K562 (cell line): ENCODE data around the gene LAMA2. TPM values are rescaled to one million over a fixed set of nuclear protein-coding genes. Genes with fewer than 3 reads are reported as not detected.

ENCODE experiments used
- ATAC-seq: fragments of 200-7000 bp; cut with Tn5 transposase; 3 replicates; pipeline ENCODE4 v1.9.1; 2020; ENCODE audit warnings: moderate library complexity
- BruUV-seq: library from RNA; stranded (reverse); fragments of 400-500 nt; replicated peaks from 2 replicates; lab custom pipeline; 2021; lab: Mats Ljungman, UMichigan
- CTCF ChIA-PET: fragments of 300-600 bp; formaldehyde crosslinking; extraction: SDS; loops from one replicate; lab custom pipeline; 2021; ENCODE audit warnings: low intra/inter-chr PET ratio; lab: Yijun Ruan, JAX
- POLR2A ChIA-PET: fragments of 300-600, 350-650 bp; sonication (Branson Sonifier 250); formaldehyde crosslinking; extraction: SDS; loops from one replicate; lab custom pipeline; 2021; ENCODE audit warnings: antibody characterized with exemption, inconsistent platforms; lab: Yijun Ruan, JAX
- DNase-seq, 4 experiments: peaks; one replicate each; pipeline versions ENCODE4 v3.0.0 to v3.0.0-alpha.2; 2011 to 2018; ENCODE audit warnings: low spot score in 3 of 4, mixed read lengths in 3 of 4; ENCODE audit errors: extremely low read depth in 1 of 4
- FAIRE-seq: peaks from 2 replicates; lab custom pipeline; 2011; peaks lifted over from hg19 to GRCh38; lab: Jason Lieb, UNC
- H2AFZ ChIP-seq: 2 replicates; pipeline ENCODE4 v1.6.0; 2011; ENCODE audit warnings: low read depth, low read length, control low read depth, inconsistent platforms
- H3K27ac ChIP-seq: fragments of 200-600 bp; 3 replicates; pipeline ENCODE4 v1.8.0; 2011; ENCODE audit warnings: low read depth, mild to moderate bottlenecking, control low read depth, inconsistent platforms, low read length, moderate library complexity, mixed read lengths; ENCODE audit errors: extremely low read depth
- H3K27me3 ChIP-seq, 2 experiments: fragments of 300-600 bp in 1 of 2; 2 replicates in 1 of 2; 3 replicates in 1 of 2; pipeline versions ENCODE4 v1.6.0 to v1.8.0; 2011; ENCODE audit warnings: inconsistent platforms in 2 of 2, low read length in 2 of 2, mild to moderate bottlenecking in 1 of 2, mixed read lengths in 1 of 2, moderate library complexity in 1 of 2; ENCODE audit not compliant: control insufficient read depth in 2 of 2, insufficient read depth in 2 of 2
- H3K36me3 ChIP-seq: fragments of 300-600 bp; 3 replicates; pipeline ENCODE4 v1.8.0; 2011; ENCODE audit warnings: mild to moderate bottlenecking, low read length, inconsistent platforms; ENCODE audit not compliant: control insufficient read depth, insufficient read depth
- H3K4me1 ChIP-seq, 2 experiments: fragments of 200-600 bp in 1 of 2; replicated peaks in 1 of 2; 2 replicates in 1 of 2; 3 replicates in 1 of 2; pipeline versions ENCODE4 v1.5.1 to v1.8.0; 2011; ENCODE audit warnings: inconsistent platforms in 2 of 2, low read length in 2 of 2, mild to moderate bottlenecking in 1 of 2, mixed read lengths in 1 of 2, moderate library complexity in 1 of 2; ENCODE audit not compliant: control insufficient read depth in 2 of 2, insufficient read depth in 2 of 2
- H3K4me2 ChIP-seq: 2 replicates; pipeline ENCODE4 v1.6.1; 2011; ENCODE audit warnings: low read length, control low read depth, inconsistent platforms, mixed read lengths; ENCODE audit not compliant: insufficient read depth
- H3K4me3 ChIP-seq: fragments of 200-600 bp; sonication (generic), shearing (Covaris generic); 2 replicates; pipeline ENCODE4 v1.5.1; 2016; ENCODE audit warnings: control low read depth, inconsistent platforms
- H3K79me2 ChIP-seq: fragments of 200-600 bp; 3 replicates; pipeline ENCODE4 v1.8.0; 2011; ENCODE audit warnings: low read length, inconsistent platforms; ENCODE audit not compliant: control insufficient read depth, insufficient read depth
- H3K9ac ChIP-seq, 2 experiments: 2 replicates each; pipeline versions ENCODE4 v1.6.0 to v1.6.1; 2011; ENCODE audit warnings: low read depth in 2 of 2, low read length in 2 of 2, control low read depth in 1 of 2, inconsistent platforms in 1 of 2, mild to moderate bottlenecking in 1 of 2, mixed read lengths in 1 of 2; ENCODE audit not compliant: insufficient read depth in 1 of 2
- H3K9me1 ChIP-seq: one replicate; pipeline ENCODE4 v1.6.0; 2011; ENCODE audit warnings: inconsistent platforms, mild to moderate bottlenecking, low read length, moderate library complexity; ENCODE audit not compliant: control insufficient read depth, insufficient read depth
- H3K9me3 ChIP-seq: replicated peaks from 2 replicates; pipeline ENCODE4 v1.5.1; 2011; ENCODE audit warnings: low read depth, low read length, inconsistent platforms; ENCODE audit not compliant: control insufficient read depth, insufficient read depth
- H4K20me1 ChIP-seq: replicated peaks from 2 replicates; pipeline ENCODE4 v1.6.1; 2011; ENCODE audit warnings: low read length, inconsistent platforms, mixed read lengths; ENCODE audit not compliant: control insufficient read depth, insufficient read depth
- ETV6 ChIP-seq, 3 experiments: fragments of 150-350 bp in 1 of 3; sonication (generic) in 1 of 3; formaldehyde crosslinking in 1 of 3; IDR thresholded peaks; 2 replicates each; pipeline versions ENCODE4 v1.6.1 to v1.8.0; 2014 to 2022; ENCODE audit warnings: borderline replicate concordance in 2 of 3, low read depth in 2 of 3, antibody characterized with exemption in 1 of 3, low read length in 1 of 3, mild to moderate bottlenecking in 1 of 3, missing genetic modification reagents in 1 of 3
- FOXJ2 ChIP-seq: fragments of 200-800 bp; sonication (Bioruptor generic); IDR thresholded peaks from 2 replicates; pipeline ENCODE4 v1.6.1; 2016; ENCODE audit warnings: missing genetic modification characterization, missing compliant biosample characterization
- HCFC1 ChIP-seq: IDR thresholded peaks from 2 replicates; pipeline ENCODE4 v1.6.1; 2012; ENCODE audit warnings: low read depth, low read length, improper control_type of control experiment
- MTA3 ChIP-seq: fragments of 450-650 bp; formaldehyde crosslinking; IDR thresholded peaks from 2 replicates; pipeline ENCODE4 v1.6.1; 2017; ENCODE audit warnings: mild to moderate bottlenecking, borderline replicate concordance
- PBX2 ChIP-seq, 2 experiments: IDR thresholded peaks in 1 of 2; conservative IDR thresholded peaks in 1 of 2; 2 replicates each; pipeline ENCODE4 v1.6.1; 2016; ENCODE audit warnings: low read depth in 2 of 2, mild to moderate bottlenecking in 1 of 2, missing compliant biosample characterization in 1 of 2, missing genetic modification characterization in 1 of 2, moderate library complexity in 1 of 2
- STAT5A ChIP-seq: IDR thresholded peaks from 2 replicates; pipeline ENCODE4 v1.6.1; 2012; ENCODE audit warnings: low read length, inconsistent platforms, borderline replicate concordance
- TBP ChIP-seq: optimal IDR thresholded peaks from 2 replicates; pipeline ENCODE3; 2011; ENCODE audit warnings: low read depth, low read length, improper control_type of control experiment
- WGBS: fragments of 100-300 bp; shearing (Covaris generic); methylation state at CpG from one replicate; pipeline ENCODE4 v1.1.6; 2016; ENCODE audit warnings: low coverage, mixed read lengths; ENCODE audit not compliant: insufficient coverage; ENCODE audit errors: missing lambda C conversion rate; 5-methylcytosine and 5-hydroxymethylcytosine counted together
- in situ Hi-C: fragments of 300-500 bp; cut with MboI; formaldehyde crosslinking; loops from 4 replicates; pipeline ENCODE4 v1.15.0; 2018; ENCODE audit warnings: inconsistent platforms, mixed read lengths
- intact Hi-C: fragments of 100-400 bp; cut with micrococcal nuclease; formaldehyde crosslinking; loops from 2 replicates; pipeline ENCODE4 v1.14.2; 2022
- polyA plus RNA-seq, 8 experiments: library from polyadenylated mRNA; depleted of rRNA in 4 of 8; stranded (reverse) in 5 of 8; unstranded in 3 of 8; fragments of >200 nt; fragmentation: Nextera tagmentation in 2 of 8; fragmentation: Illumina TruSeq in 1 of 8; extraction: Ambion mirVana in 2 of 8; extraction: Trizol in 1 of 8; gene quantifications; 2 replicates each; pipeline versions ENCODE4 v1.2.1 to v1.2.3, GENCODE V29; 2011 to 2014; ENCODE audit warnings: inconsistent platforms in 1 of 8, missing spikeins in 1 of 8
- total RNA-seq, 7 experiments: library from RNA; depleted of rRNA in 6 of 7; stranded (reverse); fragments of >200 nt in 6 of 7; fragmentation: Illumina TruSeq in 2 of 7; extraction: Trizol in 2 of 7; gene quantifications; 2 replicates each; pipeline versions ENCODE4 v1.2.1 to v1.2.3, GENCODE V29; 2011 to 2021; ENCODE audit warnings: low replicate concordance in 1 of 7

Gene LAMA2
- total and polyA plus RNA-seq, 9 of the 15 experiments (the other 6 are each of a cell fraction or from before 2014, with no cell fraction given), result 0.04 to 1.5 (median 0.36) TPM

GRCh38 chr6:129364037-129364436, 481.1 kb downstream of the LAMA2 start (continued):
- no peak for TF ChIP-seq ETV6 (IDR thresholded peaks at IDR 0.05; ENCODE audit: borderline replicate concordance in 1 of 2, low read depth in 2 of 2, low read length in 1 of 2)
- TF ChIP-seq ETV6 (CRISPR knock-in tag; IDR thresholded peaks at IDR 0.05; ENCODE audit: borderline replicate concordance), result no peak

GRCh38 chr6:129364767-129365166, 481.8 kb downstream of the LAMA2 start:
- no peaks in the 10 kb centered on the region for H3K79me2 ChIP-seq
- intact Hi-C loops, result no loop called here
- POLR2A ChIA-PET, result no interaction called here

GRCh38 chr6:129368076-129368475, 485.1 kb downstream of the LAMA2 start:
- DNase-seq, result no peak
- Histone ChIP-seq H3K36me3 (no peaks in the 10 kb centered on the region), H3K27me3 (no peaks in the 10 kb centered on the region), H3K27ac (no peak overlapping the region), H3K79me2 (no peaks in the 10 kb centered on the region), H3K4me2 (no peak overlapping the region), H3K4me3 (no peak overlapping the region), H3K4me1 (no peaks in the 10 kb centered on the region), H3K9me3 (no peaks in the 10 kb centered on the region), H3K9me1 (no peaks in the 10 kb centered on the region), H2AFZ (no peak overlapping the region), H3K9ac (no peak overlapping the region), H4K20me1 (no peaks in the 10 kb centered on the region)
- intact Hi-C loops, result no loop called here
- FAIRE-seq, result no peak
- ChIA-PET POLR2A (interaction anchor here (0.7 kb wide), 1 partner anchor 8 kb away, joined by 3 read pairs; no protein-coding TSS in a partner anchor), CTCF (no interaction called here)
- BruUV-seq, result no TSS peak
- TF ChIP-seq HCFC1 (no peak), PBX2 (CRISPR knock-in tag; IDR thresholded peaks at IDR 0.05; ENCODE audit: low read depth) (no peak), PBX2 (tag; conservative IDR thresholded peaks at IDR 0.05; ENCODE audit: low read depth) (no peak), FOXJ2 (tag) (no peak)
- 0% methylated on average over 1 of the region's 1 CpG for WGBS
- no peak for ATAC-seq
- in situ Hi-C loops, result no loop called here

More at GRCh38 chr6:129364767-129365166, 481.8 kb downstream of the LAMA2 start:
- in situ Hi-C loops, result no loop called here
- Histone ChIP-seq H3K9me3 (no peaks in the 10 kb centered on the region), H3K4me3 (no peak overlapping the region)
- TF ChIP-seq TBP (no peak), MTA3 (no peak), STAT5A (no peak)
- TF ChIP-seq, all 486 proteins: peak for 0
- H3K9ac ChIP-seq, result no peak overlapping the region
- no peaks in the 10 kb centered on the region for H3K27me3 ChIP-seq
- CTCF ChIA-PET, result no interaction called here
- ATAC-seq, result no peak
- H2AFZ ChIP-seq, result no peak overlapping the region
- no peak overlapping the region for H3K4me2 ChIP-seq
- FAIRE-seq, result no peak
- BruUV-seq, result no TSS peak
- H4K20me1 ChIP-seq, result no peaks in the 10 kb centered on the region
- no peaks in the 10 kb centered on the region for H3K36me3 ChIP-seq
- H3K27ac ChIP-seq, result no peak overlapping the region
- WGBS, result 0% methylated on average over 3 of the region's 3 CpGs
- H3K4me1 ChIP-seq, result no peaks in the 10 kb centered on the region
- no peak for DNase-seq
- no peaks in the 10 kb centered on the region for H3K9me1 ChIP-seq
